ENCODE results near the gene FBXO3. TPM values are rescaled to one million over a fixed set of nuclear protein-coding genes. Genes with fewer than 3 reads are reported as not detected.

Gene FBXO3
- polyA plus RNA-seq, 3 donors = 17.5 to 25.2 (median 21.4) TPM

- no peaks in the 10 kb centered on the region for H3K9me3 ChIP-seq (replicated peaks in 1 of 2; ENCODE audit: control insufficient read depth in 1 of 2, insufficient read depth in 1 of 2, low read length in 2 of 2)
- no peak for TF ChIP-seq CTCF (IDR thresholded peaks at IDR 0.05)
- H3K79me2 ChIP-seq (ENCODE audit: insufficient read depth, low read length) = no peaks in the 10 kb centered on the region
- Mint-ChIP-seq H3K4me1 (peaks cover 21% of the 10 kb centered on the region), H3K36me3 (no peaks in the 10 kb centered on the region), H3K27ac (peak within 1 kb of the TSS in 4 of 7 donors; percentile 9 to 55 (median 26)), H3K9me3 (peaks cover 0 to 4% (median 0%) of the 10 kb centered on the region in 7 donors), H3K27me3 (ENCODE audit: low read depth in 3 of 3) (peaks cover 26 to 37% (median 30%) of the 10 kb centered on the region in 3 donors), H3K4me3 (peak within 1 kb of the TSS; percentile 94)
- under 1% methylated on average over 65 of the region's 72 CpGs for WGBS (ENCODE audit: insufficient coverage)
- intact Hi-C loops (cut with micrococcal nuclease) = no loop called here
- H3K9ac ChIP-seq (ENCODE audit: insufficient read depth, low read length, poor library complexity, severe bottlenecking) = peak within 1 kb of the TSS; percentile 17
- peak within 1 kb of the TSS; percentile 89 for H2AFZ ChIP-seq (ENCODE audit: insufficient read depth, low read depth, low read length, poor library complexity, severe bottlenecking)
- H3K27me3 ChIP-seq (ENCODE audit: control insufficient read depth in 2 of 2, insufficient read depth in 2 of 2, low read length in 2 of 2) = peaks cover 7 to 31% of the 10 kb centered on the region in 2 donors
- no peaks in the 10 kb centered on the region for H4K20me1 ChIP-seq (ENCODE audit: insufficient read depth, low read length)
- H3K36me3 ChIP-seq (replicated peaks in 1 of 2; ENCODE audit: control insufficient read depth in 1 of 2, insufficient read depth in 2 of 2, low read length in 2 of 2) = no peaks in the 10 kb centered on the region
- peak within 1 kb of the TSS; percentile 59 to 81 (median 75) for H3K4me3 ChIP-seq (replicated peaks in 1 of 3; ENCODE audit: low read depth in 2 of 3, low read length in 3 of 3)
- peak; percentile 78 to 86 (median 86) for DNase-seq
- H3K4me1 ChIP-seq (ENCODE audit: control insufficient read depth in 1 of 2, insufficient read depth in 2 of 2, low read length in 2 of 2) = peaks cover 16 to 18% of the 10 kb centered on the region in 2 donors
- peak within 1 kb of the TSS; percentile 91 for H3K4me2 ChIP-seq (replicated peaks; ENCODE audit: extremely low read depth, low read length, poor library complexity, severe bottlenecking)
- peak within 1 kb of the TSS in 1 of 2 donors; percentile 24 for H3K27ac ChIP-seq (ENCODE audit: low read depth in 1 of 2, low read length in 2 of 2)
Measured at GRCh38 chr11:33700502-33701271, 73.6 kb downstream of the FBXO3 start, which contains the start of gene C11orf91. TSS of gene C11orf91 (minus strand) at chr11:33700826. CDS start at chr11:33700740, 86 bp downstream.

GRCh38 chr11:33700063-33700501 is 74.2 kb downstream of the FBXO3 start:
- Histone ChIP-seq H3K36me3 (replicated peaks in 1 of 2; ENCODE audit: control insufficient read depth in 1 of 2, insufficient read depth in 2 of 2, low read length in 2 of 2) (no peaks in the 10 kb centered on the region), H3K27ac (ENCODE audit: low read depth in 1 of 2, low read length in 2 of 2) (no peak overlapping the region), H3K9me3 (replicated peaks in 1 of 2; ENCODE audit: control insufficient read depth in 1 of 2, insufficient read depth in 1 of 2, low read length in 2 of 2) (no peaks in the 10 kb centered on the region), H4K20me1 (ENCODE audit: insufficient read depth, low read length) (no peaks in the 10 kb centered on the region), H3K27me3 (ENCODE audit: control insufficient read depth in 2 of 2, insufficient read depth in 2 of 2, low read length in 2 of 2) (peaks cover 7 to 33% of the 10 kb centered on the region in 2 donors), H3K4me2 (replicated peaks; ENCODE audit: extremely low read depth, low read length, poor library complexity, severe bottlenecking) (peak overlapping the region; percentile 91), H3K4me1 (ENCODE audit: control insufficient read depth in 1 of 2, insufficient read depth in 2 of 2, low read length in 2 of 2) (peaks cover 16 to 18% of the 10 kb centered on the region in 2 donors), H3K4me3 (replicated peaks in 1 of 3; ENCODE audit: low read depth in 2 of 3, low read length in 3 of 3) (peak overlapping the region in 2 of 3 experiments; percentile 59 to 81), H3K9ac (ENCODE audit: insufficient read depth, low read length, poor library complexity, severe bottlenecking) (peak overlapping the region; percentile 17), H3K79me2 (ENCODE audit: insufficient read depth, low read length) (no peaks in the 10 kb centered on the region), H2AFZ (ENCODE audit: insufficient read depth, low read depth, low read length, poor library complexity, severe bottlenecking) (peak overlapping the region; percentile 89)
- no peak for DNase-seq
- Mint-ChIP-seq H3K27ac (peak overlapping the region in 1 of 7 donors; percentile 9), H3K36me3 (no peaks in the 10 kb centered on the region), H3K4me1 (peaks cover 21% of the 10 kb centered on the region), H3K27me3 (ENCODE audit: low read depth in 3 of 3) (peaks cover 26 to 41% (median 30%) of the 10 kb centered on the region in 3 donors), H3K9me3 (peaks cover 0 to 4% (median 0%) of the 10 kb centered on the region in 7 donors), H3K4me3 (peak overlapping the region; percentile 89 to 94)
- intact Hi-C loops (cut with micrococcal nuclease) = no loop called here
- WGBS (ENCODE audit: insufficient coverage) = 41% methylated on average over 22 of the region's 25 CpGs
- no peak for TF ChIP-seq CTCF (IDR thresholded peaks at IDR 0.05)
